AG10803 (cell line): Measurements from ENCODE around the gene FILIP1.
"Not testable (repeated sequence)": the region's sequence is repeated elsewhere in the genome, so short reads cannot be mapped to it uniquely, and the experiment has no call there.

Source experiments
- DNase-seq: peaks from one replicate; pipeline ENCODE4 v3.0.0; 2010; ENCODE audit warnings: low read depth
- H3K4me3 ChIP-seq: 2 replicates; pipeline ENCODE4 v1.5.1; 2011; ENCODE audit warnings: mild to moderate bottlenecking, low read length, control low read depth
- CTCF ChIP-seq: conservative IDR thresholded peaks from 2 replicates; pipeline ENCODE4 v1.5.1; 2011; ENCODE audit warnings: mild to moderate bottlenecking, low read length, control low read depth, inconsistent platforms

The FILIP1 gene

GRCh38 chr6:75444899-75445298 is 48.7 kb downstream of the FILIP1 start:
- H3K4me3 ChIP-seq = no peak overlapping the region
- DNase-seq = no peak
- TF ChIP-seq CTCF = no peak

GRCh38 chr6:75441883-75442282 is 51.7 kb downstream of the FILIP1 start:
- H3K4me3 ChIP-seq, DNase-seq: not testable (repeated sequence)

- DNase-seq, H3K4me3 ChIP-seq: not testable (repeated sequence)
Observed at GRCh38 chr6:75441479-75441878, 52.1 kb downstream of the FILIP1 start.

GRCh38 chr6:75438442-75439116 is 55.0 kb downstream of the FILIP1 start:
- no peak for DNase-seq
- no peak overlapping the region for H3K4me3 ChIP-seq
- no peak for TF ChIP-seq CTCF

- no peak overlapping the region for H3K4me3 ChIP-seq
- no peak for TF ChIP-seq CTCF
- no peak for DNase-seq
Observed at GRCh38 chr6:75438013-75438431, 55.6 kb downstream of the FILIP1 start.

- no peak for TF ChIP-seq CTCF
- peak; percentile 72 for DNase-seq
- H3K4me3 ChIP-seq = no peak overlapping the region
Observed at GRCh38 chr6:75437421-75437891, 56.1 kb downstream of the FILIP1 start.

GRCh38 chr6:75436869-75437268 is 56.7 kb downstream of the FILIP1 start:
- no peak overlapping the region for H3K4me3 ChIP-seq
- DNase-seq = no peak
- TF ChIP-seq CTCF = no peak

- DNase-seq, H3K4me3 ChIP-seq: not testable (repeated sequence)
Observed at GRCh38 chr6:75432809-75433208, 60.8 kb downstream of the FILIP1 start.

GRCh38 chr6:75431379-75431778 is 62.2 kb downstream of the FILIP1 start:
- TF ChIP-seq CTCF = no peak
- no peak overlapping the region for H3K4me3 ChIP-seq
- no peak for DNase-seq
